K562 (cell line): ENCODE results near the gene GLRX2. TPM values are rescaled to one million over a fixed set of nuclear protein-coding genes. Genes with fewer than 3 reads are reported as not detected.

Experiments used
- ARID3A ChIP-seq: IDR thresholded peaks from 2 replicates; pipeline ENCODE4 v1.6.1; 2012; ENCODE audit warnings: low read depth, low read length, improper control_type of control experiment, borderline replicate concordance
- BMI1 ChIP-seq: fragments of 150-350 bp; IDR thresholded peaks from 2 replicates; pipeline ENCODE4 v1.6.1; 2014; ENCODE audit warnings: low read length
- CAMTA2 ChIP-seq: fragments of 250-450 bp; sonication (Bioruptor Pico); conservative IDR thresholded peaks from 2 replicates; pipeline ENCODE4 v1.5.1; 2022
- CCAR2 ChIP-seq: fragments of 200-400 bp; formaldehyde crosslinking; IDR thresholded peaks from 2 replicates; pipeline ENCODE4 v1.6.1; 2017; ENCODE audit warnings: mild to moderate bottlenecking, low read depth, low read length
- EP400 ChIP-seq: fragments of 450-650 bp; IDR thresholded peaks from 2 replicates; pipeline ENCODE4 v1.6.1; 2017; ENCODE audit warnings: antibody characterized with exemption, mild to moderate bottlenecking, moderate library complexity
- FOXJ2 ChIP-seq: fragments of 200-800 bp; sonication (Bioruptor generic); IDR thresholded peaks from 2 replicates; pipeline ENCODE4 v1.6.1; 2016; ENCODE audit warnings: missing genetic modification characterization, missing compliant biosample characterization
- GATA2 ChIP-seq: sonication (generic); formaldehyde crosslinking; IDR thresholded peaks from 2 replicates; pipeline ENCODE4 v1.4.0; 2020; ENCODE audit warnings: mild to moderate bottlenecking, missing genetic modification reagents
- HNRNPL ChIP-seq: fragments of 200-400 bp; formaldehyde crosslinking; IDR thresholded peaks from 2 replicates; pipeline ENCODE4 v1.6.1; 2017; ENCODE audit warnings: low read depth, mild to moderate bottlenecking, low read length
- MYC ChIP-seq, 2 experiments: fragments of 250-450 bp in 1 of 2; sonication (Bioruptor Pico) in 1 of 2; IDR thresholded peaks; 2 replicates each; pipeline versions ENCODE4 v1.5.1 to v1.6.1; 2012 to 2021; ENCODE audit warnings: low read depth in 2 of 2, borderline replicate concordance in 1 of 2, improper control_type of control experiment in 1 of 2, low read length in 1 of 2, mild to moderate bottlenecking in 1 of 2, moderate library complexity in 1 of 2
- MYNN ChIP-seq, 2 experiments: sonication (generic); formaldehyde crosslinking in 1 of 2; IDR thresholded peaks; 2 replicates each; pipeline versions ENCODE4 v1.5.0 to v1.6.1; 2016 to 2020; ENCODE audit warnings: antibody characterized with exemption in 1 of 2, missing genetic modification reagents in 1 of 2
- NEUROD1 ChIP-seq: fragments of 150-350 bp; IDR thresholded peaks from 2 replicates; pipeline ENCODE4 v1.6.1; 2014; ENCODE audit warnings: borderline replicate concordance, low read length, low read depth; ENCODE audit not compliant: partially characterized antibody
- NR2F6 ChIP-seq: fragments of 450-650 bp; formaldehyde crosslinking; IDR thresholded peaks from 2 replicates; pipeline ENCODE4 v1.4.0; 2020; ENCODE audit warnings: mild to moderate bottlenecking
- PPARD ChIP-seq: fragments of 250-450 bp; sonication (Bioruptor Pico); IDR thresholded peaks from 2 replicates; pipeline ENCODE4 v1.8.0; 2022; ENCODE audit warnings: inconsistent platforms, mild to moderate bottlenecking, moderate library complexity
- SIN3A ChIP-seq, 2 experiments: fragments of 150-350 bp in 1 of 2; IDR thresholded peaks; 2 replicates each; pipeline ENCODE4 v1.6.1; 2011 to 2016; ENCODE audit warnings: borderline replicate concordance in 2 of 2, low read depth in 2 of 2, low read length in 2 of 2, mild to moderate bottlenecking in 2 of 2, moderate library complexity in 2 of 2; ENCODE audit not compliant: control insufficient read depth in 1 of 2
- SMARCE1 ChIP-seq: fragments of 450-650 bp; IDR thresholded peaks from 2 replicates; pipeline ENCODE4 v1.7.1; 2016; ENCODE audit warnings: mild to moderate bottlenecking
- SRSF7 ChIP-seq: fragments of 200-400 bp; formaldehyde crosslinking; optimal IDR thresholded peaks from 2 replicates; pipeline ENCODE3; 2017; ENCODE audit warnings: mild to moderate bottlenecking, low read depth, low read length
- SRSF9 ChIP-seq: fragments of 200-400 bp; formaldehyde crosslinking; IDR thresholded peaks from 2 replicates; pipeline ENCODE4 v1.6.1; 2017; ENCODE audit warnings: low read depth, low read length, borderline replicate concordance
- SUPT5H ChIP-seq: fragments of 450-650 bp; IDR thresholded peaks from 2 replicates; pipeline ENCODE4 v1.6.1; 2016
- UBTF ChIP-seq, 2 experiments: IDR thresholded peaks; 2 replicates each; pipeline ENCODE4 v1.6.1; 2012; ENCODE audit warnings: improper control_type of control experiment in 2 of 2, low read depth in 2 of 2, low read length in 2 of 2, borderline replicate concordance in 1 of 2
- ZFX ChIP-seq: sonication (generic); formaldehyde crosslinking; IDR thresholded peaks from 2 replicates; pipeline ENCODE4 v1.8.0; 2022; ENCODE audit warnings: mild to moderate bottlenecking, missing genetic modification reagents, moderate library complexity
- polyA plus RNA-seq, 8 experiments: library from polyadenylated mRNA; depleted of rRNA in 4 of 8; stranded (reverse) in 5 of 8; unstranded in 3 of 8; fragments of >200 nt; fragmentation: Nextera tagmentation in 2 of 8; fragmentation: Illumina TruSeq in 1 of 8; extraction: Ambion mirVana in 2 of 8; extraction: Trizol in 1 of 8; gene quantifications; 2 replicates each; pipeline versions ENCODE4 v1.2.1 to v1.2.3, GENCODE V29; 2011 to 2014; ENCODE audit warnings: inconsistent platforms in 1 of 8, missing spikeins in 1 of 8
- total RNA-seq, 7 experiments: library from RNA; depleted of rRNA in 6 of 7; stranded (reverse); fragments of >200 nt in 6 of 7; fragmentation: Illumina TruSeq in 2 of 7; extraction: Trizol in 2 of 7; gene quantifications; 2 replicates each; pipeline versions ENCODE4 v1.2.1 to v1.2.3, GENCODE V29; 2011 to 2021; ENCODE audit warnings: low replicate concordance in 1 of 7
- TF ChIP-seq, protein P1 (sequence below): fragments of 250-450 bp; sonication (Bioruptor Pico); IDR thresholded peaks from 2 replicates; pipeline ENCODE4 v1.5.0; 2020; ENCODE audit warnings: mild to moderate bottlenecking, borderline replicate concordance

GLRX2 gene
- total and polyA plus RNA-seq, 9 of the 15 experiments (the other 6 are each of a cell fraction or from before 2014, with no cell fraction given): 13.3 to 82.6 (median 55.1) TPM

DNA sequence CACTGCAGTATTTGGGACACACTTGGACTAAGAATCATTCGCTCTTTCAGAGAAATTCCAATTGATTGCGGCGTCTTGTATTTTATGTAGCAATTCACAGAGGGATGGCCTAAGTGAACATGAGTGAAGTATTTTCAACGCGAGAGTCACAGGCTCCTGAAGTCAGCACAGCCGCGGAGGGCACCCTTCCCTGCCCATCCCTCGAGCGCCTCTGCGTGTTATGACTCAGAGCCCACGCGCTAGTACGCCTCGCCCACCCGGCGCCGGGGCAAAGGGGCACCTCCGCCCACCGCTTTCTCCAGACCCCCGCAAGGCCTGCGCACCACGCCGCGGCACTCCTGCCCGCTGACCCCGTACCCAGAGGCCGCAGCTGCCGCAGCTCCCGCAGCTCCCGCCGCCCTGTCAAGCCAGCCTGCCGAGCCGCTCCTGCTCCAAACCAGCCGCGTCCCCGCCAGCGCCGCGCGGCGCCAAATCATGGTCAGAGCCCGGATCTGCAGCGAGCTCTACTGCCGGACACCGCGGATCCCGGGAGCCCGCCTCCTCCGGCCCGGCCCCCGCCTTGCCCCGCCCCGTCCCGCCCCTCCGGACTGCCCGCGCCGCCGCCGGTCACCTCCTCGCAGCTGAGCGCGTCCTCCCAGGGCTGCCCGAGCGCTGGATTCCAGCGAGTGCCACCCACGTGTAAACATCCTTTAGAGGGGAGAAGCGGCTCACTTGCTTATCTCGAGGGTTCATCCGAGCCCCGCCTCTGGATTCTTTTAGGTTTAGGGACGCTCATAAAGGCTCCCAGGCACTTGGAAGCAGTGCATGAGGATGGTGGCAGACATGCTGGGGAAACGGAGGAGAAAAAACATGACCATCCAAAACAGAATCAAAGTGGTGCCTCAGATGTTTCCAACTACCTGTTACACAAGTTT, at the start of gene GLRX2 (continued):
- TF ChIP-seq UBTF (IDR thresholded peaks at IDR 0.05; ENCODE audit: borderline replicate concordance in 1 of 2, low read depth in 2 of 2, low read length in 2 of 2): peak; percentile 90 to 97; a peak in 3 of 4 replicates
- no peak for TF ChIP-seq SRSF9
- TF ChIP-seq SIN3A (IDR thresholded peaks at IDR 0.05; ENCODE audit: borderline replicate concordance in 2 of 2, control insufficient read depth in 1 of 2, low read depth in 2 of 2, low read length in 2 of 2): peak; percentile 66 to 90; a peak in 2 of 4 replicates
- TF ChIP-seq MYC (IDR thresholded peaks at IDR 0.05; ENCODE audit: low read depth, low read length): peak; percentile 92
- TF ChIP-seq MYC (CRISPR knock-in tag; IDR thresholded peaks at IDR 0.05; ENCODE audit: borderline replicate concordance, low read depth): no peak
- TF ChIP-seq PPARD (CRISPR knock-in tag): no peak
- peak; percentile 95 for TF ChIP-seq HNRNPL
- TF ChIP-seq SMARCE1: peak; percentile 67
- peak; percentile 77 for TF ChIP-seq FOXJ2
- TF ChIP-seq SRSF7: no peak
- TF ChIP-seq SUPT5H: peak; percentile 67
- peak; percentile 50; the same call in 1 of the 2 replicates for TF ChIP-seq GATA2 (CRISPR knock-in tag)
- TF ChIP-seq EP400: peak; percentile 74
- TF ChIP-seq MYNN (IDR thresholded peaks at IDR 0.05): peak; percentile 78
- no peak for TF ChIP-seq MYNN (CRISPR knock-in tag; IDR thresholded peaks at IDR 0.05)
- TF ChIP-seq ZFX (CRISPR knock-in tag): peak; percentile 86
- TF ChIP-seq NR2F6 (CRISPR knock-in tag): no peak
- no peak for TF ChIP-seq ARID3A
- TF ChIP-seq, protein P1, sequence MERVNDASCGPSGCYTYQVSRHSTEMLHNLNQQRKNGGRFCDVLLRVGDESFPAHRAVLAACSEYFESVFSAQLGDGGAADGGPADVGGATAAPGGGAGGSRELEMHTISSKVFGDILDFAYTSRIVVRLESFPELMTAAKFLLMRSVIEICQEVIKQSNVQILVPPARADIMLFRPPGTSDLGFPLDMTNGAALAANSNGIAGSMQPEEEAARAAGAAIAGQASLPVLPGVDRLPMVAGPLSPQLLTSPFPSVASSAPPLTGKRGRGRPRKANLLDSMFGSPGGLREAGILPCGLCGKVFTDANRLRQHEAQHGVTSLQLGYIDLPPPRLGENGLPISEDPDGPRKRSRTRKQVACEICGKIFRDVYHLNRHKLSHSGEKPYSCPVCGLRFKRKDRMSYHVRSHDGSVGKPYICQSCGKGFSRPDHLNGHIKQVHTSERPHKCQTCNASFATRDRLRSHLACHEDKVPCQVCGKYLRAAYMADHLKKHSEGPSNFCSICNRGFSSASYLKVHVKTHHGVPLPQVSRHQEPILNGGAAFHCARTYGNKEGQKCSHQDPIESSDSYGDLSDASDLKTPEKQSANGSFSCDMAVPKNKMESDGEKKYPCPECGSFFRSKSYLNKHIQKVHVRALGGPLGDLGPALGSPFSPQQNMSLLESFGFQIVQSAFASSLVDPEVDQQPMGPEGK: no peak
- TF ChIP-seq BMI1: no peak
- TF ChIP-seq CCAR2: no peak
- peak; percentile 45 for TF ChIP-seq NEUROD1
- TF ChIP-seq CAMTA2 (CRISPR knock-in tag): 0 out of 2 replicates have a peak, but pooled peaks have one; percentile 64
